Esophagus squamous epithelium (tissue), 5 donors: ENCODE measurements around the gene FDX1. TPM values are rescaled to one million over a fixed set of nuclear protein-coding genes. Genes with fewer than 3 reads are reported as not detected.

Experiments used
- DNase-seq: peaks from one replicate; lab custom pipeline; 2025; lab: John Stamatoyannopoulos, UW
- H3K27ac ChIP-seq, 4 donors: fragments of 200-600 bp; sonication (generic); one replicate each; pipeline ENCODE4 v1.5.1; 2016 to 2019; ENCODE audit warnings: mild to moderate bottlenecking in 1 of 4
- H3K27me3 ChIP-seq, 4 donors: fragments of 200-600 bp; sonication (generic); 1 replicate in 3 of 4; 2 replicates in 1 of 4; pipeline versions ENCODE4 v1.5.1 to v1.6.0; 2017 to 2021; ENCODE audit warnings: antibody characterized with exemption in 1 of 4
- H3K36me3 ChIP-seq, 3 donors: fragments of 200-600 bp; sonication (generic); one replicate each; pipeline ENCODE4 v1.5.1; 2016 to 2019
- H3K4me1 ChIP-seq, 3 donors: fragments of 200-600 bp; sonication (generic); one replicate each; pipeline ENCODE4 v1.5.1; 2017 to 2019
- H3K4me3 ChIP-seq, 4 donors: fragments of 200-600 bp; sonication (generic); 1 replicate in 3 of 4; 2 replicates in 1 of 4; pipeline ENCODE4 v1.5.1; 2016 to 2019; ENCODE audit warnings: mild to moderate bottlenecking in 2 of 4, moderate library complexity in 1 of 4
- H3K9me3 ChIP-seq, 3 donors: fragments of 200-600 bp; sonication (generic); one replicate each; pipeline ENCODE4 v1.5.1; 2016 to 2019
- POLR2A ChIP-seq, 4 donors: fragments of 450-650 bp; IDR thresholded peaks; one replicate each; pipeline ENCODE4 v1.6.1; 2017; ENCODE audit warnings: antibody characterized with exemption in 4 of 4, mild to moderate bottlenecking in 4 of 4, moderate library complexity in 3 of 4
- WGBS, 2 donors: methylation state at CpG; one replicate each; pipeline ENCODE4 v1.1.5; 2018; 5-methylcytosine and 5-hydroxymethylcytosine counted together
- intact Hi-C: fragments of 100-400 bp; cut with DNase I; formaldehyde crosslinking; loops from one replicate; pipeline ENCODE4 v1.15.0; 2022
- total RNA-seq, 4 donors: library from RNA; depleted of rRNA; stranded (reverse); fragments of >200 nt; gene quantifications; one replicate each; pipeline ENCODE4 v1.1.0, GENCODE V29; 2016
- TF ChIP-seq, protein P1 (sequence below), 6 experiments: fragments of 450-650 bp in 4 of 6; fragments of 200-600 bp in 2 of 6; sonication (generic) in 2 of 6; IDR thresholded peaks; one replicate each; pipeline ENCODE4 v1.5.1; 2016 to 2019; ENCODE audit warnings: antibody characterized with exemption in 6 of 6, mild to moderate bottlenecking in 4 of 6, moderate library complexity in 4 of 6
- donor health status: DM: yes; HTN: yes; CAD: no.

Gene FDX1
- total RNA-seq, 4 donors from 2014 or later, result 13.7 to 22.2 (median 17.5) TPM

GRCh38 chr11:110488446-110488845 is 58.7 kb downstream of the FDX1 start:
- intact Hi-C loops, result no loop called here
- H3K4me1 ChIP-seq, result no peaks in the 10 kb centered on the region
- WGBS, 2 donors, result 46 to 48% methylated on average over 2 of the region's 2 CpGs
- no peak for DNase-seq
- no peaks in the 10 kb centered on the region for H3K9me3 ChIP-seq
- H3K4me3 ChIP-seq, result no peak overlapping the region
- H3K27me3 ChIP-seq, result no peaks in the 10 kb centered on the region
- H3K36me3 ChIP-seq, result no peaks in the 10 kb centered on the region
- no peak overlapping the region for H3K27ac ChIP-seq
- TF ChIP-seq, protein P1, sequence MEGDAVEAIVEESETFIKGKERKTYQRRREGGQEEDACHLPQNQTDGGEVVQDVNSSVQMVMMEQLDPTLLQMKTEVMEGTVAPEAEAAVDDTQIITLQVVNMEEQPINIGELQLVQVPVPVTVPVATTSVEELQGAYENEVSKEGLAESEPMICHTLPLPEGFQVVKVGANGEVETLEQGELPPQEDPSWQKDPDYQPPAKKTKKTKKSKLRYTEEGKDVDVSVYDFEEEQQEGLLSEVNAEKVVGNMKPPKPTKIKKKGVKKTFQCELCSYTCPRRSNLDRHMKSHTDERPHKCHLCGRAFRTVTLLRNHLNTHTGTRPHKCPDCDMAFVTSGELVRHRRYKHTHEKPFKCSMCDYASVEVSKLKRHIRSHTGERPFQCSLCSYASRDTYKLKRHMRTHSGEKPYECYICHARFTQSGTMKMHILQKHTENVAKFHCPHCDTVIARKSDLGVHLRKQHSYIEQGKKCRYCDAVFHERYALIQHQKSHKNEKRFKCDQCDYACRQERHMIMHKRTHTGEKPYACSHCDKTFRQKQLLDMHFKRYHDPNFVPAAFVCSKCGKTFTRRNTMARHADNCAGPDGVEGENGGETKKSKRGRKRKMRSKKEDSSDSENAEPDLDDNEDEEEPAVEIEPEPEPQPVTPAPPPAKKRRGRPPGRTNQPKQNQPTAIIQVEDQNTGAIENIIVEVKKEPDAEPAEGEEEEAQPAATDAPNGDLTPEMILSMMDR (IDR thresholded peaks at IDR 0.05), result no peak
- no peak for TF ChIP-seq POLR2A (IDR thresholded peaks at IDR 0.05)

GRCh38 chr11:110490886-110491285 is 61.1 kb downstream of the FDX1 start:
- Histone ChIP-seq H3K4me1 (no peaks in the 10 kb centered on the region), H3K36me3 (no peaks in the 10 kb centered on the region), H3K4me3 (no peak overlapping the region), H3K27me3 (no peaks in the 10 kb centered on the region), H3K27ac (no peak overlapping the region), H3K9me3 (no peaks in the 10 kb centered on the region)
- TF ChIP-seq POLR2A (IDR thresholded peaks at IDR 0.05), result no peak
- TF ChIP-seq, protein P1 (IDR thresholded peaks at IDR 0.05), result no peak
- no peak for DNase-seq
- 42 to 50% methylated on average over 1 of the region's 1 CpG for WGBS, 2 donors
- intact Hi-C loops, result no loop called here

DNA sequence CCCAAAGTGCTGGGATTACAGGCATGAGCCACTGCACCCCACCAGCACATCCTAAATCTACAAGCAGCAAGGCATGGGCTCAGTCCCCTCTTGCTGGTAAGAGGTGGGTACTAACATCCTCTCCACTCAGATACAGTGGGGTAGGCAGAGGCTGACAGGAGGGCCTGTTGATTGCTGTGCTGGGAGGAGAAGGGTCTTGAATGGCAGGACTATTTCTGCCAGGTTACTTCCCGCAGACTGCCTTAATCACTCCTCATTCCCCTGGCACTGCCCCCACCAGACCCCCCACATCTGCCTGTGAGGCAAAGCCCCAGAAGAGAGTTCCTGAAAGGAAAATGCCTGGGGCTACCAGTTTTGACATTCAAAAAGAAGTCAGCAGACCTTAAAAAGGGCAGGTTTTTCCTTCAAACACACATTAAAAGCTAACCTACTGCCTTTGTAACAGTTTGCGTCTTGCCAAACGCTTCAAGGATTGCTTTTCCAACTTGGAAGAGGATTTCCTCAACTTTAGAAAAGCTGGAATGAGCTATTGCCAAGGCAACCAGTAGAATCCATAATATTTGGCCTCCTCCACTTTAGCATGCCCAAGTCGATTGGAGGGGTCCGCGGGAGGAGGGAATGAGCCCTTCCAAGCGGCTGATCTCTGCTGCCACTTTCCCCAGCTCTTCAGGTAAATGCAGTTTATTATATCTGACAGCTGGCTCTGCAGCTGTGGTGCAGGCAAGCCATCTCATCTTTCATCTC is 62.0 kb downstream of the FDX1 start:
- TF ChIP-seq, protein P1 (IDR thresholded peaks at IDR 0.05), result no peak
- TF ChIP-seq POLR2A (IDR thresholded peaks at IDR 0.05), result no peak
- DNase-seq, result no peak

GRCh38 chr11:110492321-110492685 is 62.6 kb downstream of the FDX1 start:
- H3K4me1 ChIP-seq, result no peaks in the 10 kb centered on the region
- H3K9me3 ChIP-seq, result no peaks in the 10 kb centered on the region
- no peak for DNase-seq
- no peak for TF ChIP-seq POLR2A (IDR thresholded peaks at IDR 0.05)
- TF ChIP-seq, protein P1 (IDR thresholded peaks at IDR 0.05), result no peak
- H3K36me3 ChIP-seq, result no peaks in the 10 kb centered on the region
- WGBS, 2 donors, result 67 to 80% methylated on average over 1 of the region's 1 CpG
- H3K4me3 ChIP-seq, result no peak overlapping the region
- no peaks in the 10 kb centered on the region for H3K27me3 ChIP-seq
- intact Hi-C loops, result no loop called here
- H3K27ac ChIP-seq, result no peak overlapping the region

More for the DNA sequence above, 62.0 kb downstream of the FDX1 start:
- H3K9me3 ChIP-seq, result no peaks in the 10 kb centered on the region
- H3K36me3 ChIP-seq, result no peaks in the 10 kb centered on the region
- no peak overlapping the region for H3K4me3 ChIP-seq
- 68 to 76% methylated on average over 6 to 7 of the region's 7 CpGs for WGBS, 2 donors
- no peaks in the 10 kb centered on the region for H3K27me3 ChIP-seq
- H3K4me1 ChIP-seq, result no peaks in the 10 kb centered on the region
- H3K27ac ChIP-seq, result no peak overlapping the region
- intact Hi-C loops, result no loop called here

DNA sequence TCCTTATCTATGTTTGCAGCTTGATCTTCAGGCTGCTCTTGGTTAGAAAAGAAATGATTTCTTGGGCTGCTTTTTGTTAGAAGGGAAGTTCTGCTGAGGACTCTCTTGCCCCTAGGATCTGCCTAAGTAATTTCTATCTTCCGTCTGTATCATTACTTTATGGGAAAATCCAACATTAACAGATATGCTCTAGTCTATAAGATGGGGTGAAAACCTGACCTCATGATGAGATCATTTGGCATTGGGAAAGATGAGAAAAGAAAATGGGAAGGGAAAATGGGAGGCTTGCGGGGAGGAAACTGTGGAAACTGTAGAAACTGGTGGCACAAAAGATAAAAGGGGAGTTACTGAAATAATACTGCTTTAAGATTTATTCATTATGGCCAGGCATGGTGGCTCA is 63.6 kb downstream of the FDX1 start:
- 89 to 97% methylated on average over 2 of the region's 2 CpGs for WGBS, 2 donors
- H3K9me3 ChIP-seq, result no peaks in the 10 kb centered on the region
- H3K27me3 ChIP-seq, result no peaks in the 10 kb centered on the region
- TF ChIP-seq, protein P1 (IDR thresholded peaks at IDR 0.05), result no peak
- TF ChIP-seq POLR2A (IDR thresholded peaks at IDR 0.05), result no peak
- no peak for DNase-seq
- H3K27ac ChIP-seq, result no peak overlapping the region
- intact Hi-C loops, result no loop called here
- no peak overlapping the region for H3K4me3 ChIP-seq
- no peaks in the 10 kb centered on the region for H3K36me3 ChIP-seq
- no peaks in the 10 kb centered on the region for H3K4me1 ChIP-seq
